ENCODE data around the gene ETV3L.

- TF ChIP-seq EZH2 (IDR thresholded peaks at IDR 0.05; ENCODE audit: borderline replicate concordance, low read depth, low read length, severe bottlenecking) = no peak
- TF ChIP-seq, protein P1, sequence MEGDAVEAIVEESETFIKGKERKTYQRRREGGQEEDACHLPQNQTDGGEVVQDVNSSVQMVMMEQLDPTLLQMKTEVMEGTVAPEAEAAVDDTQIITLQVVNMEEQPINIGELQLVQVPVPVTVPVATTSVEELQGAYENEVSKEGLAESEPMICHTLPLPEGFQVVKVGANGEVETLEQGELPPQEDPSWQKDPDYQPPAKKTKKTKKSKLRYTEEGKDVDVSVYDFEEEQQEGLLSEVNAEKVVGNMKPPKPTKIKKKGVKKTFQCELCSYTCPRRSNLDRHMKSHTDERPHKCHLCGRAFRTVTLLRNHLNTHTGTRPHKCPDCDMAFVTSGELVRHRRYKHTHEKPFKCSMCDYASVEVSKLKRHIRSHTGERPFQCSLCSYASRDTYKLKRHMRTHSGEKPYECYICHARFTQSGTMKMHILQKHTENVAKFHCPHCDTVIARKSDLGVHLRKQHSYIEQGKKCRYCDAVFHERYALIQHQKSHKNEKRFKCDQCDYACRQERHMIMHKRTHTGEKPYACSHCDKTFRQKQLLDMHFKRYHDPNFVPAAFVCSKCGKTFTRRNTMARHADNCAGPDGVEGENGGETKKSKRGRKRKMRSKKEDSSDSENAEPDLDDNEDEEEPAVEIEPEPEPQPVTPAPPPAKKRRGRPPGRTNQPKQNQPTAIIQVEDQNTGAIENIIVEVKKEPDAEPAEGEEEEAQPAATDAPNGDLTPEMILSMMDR (IDR thresholded peaks at IDR 0.05; ENCODE audit: borderline replicate concordance, extremely low read depth, low read length, poor library complexity, severe bottlenecking) = no peak
Observed at GRCh38 chr1:157056269-157056668, 43.3 kb downstream of the ETV3L start.

Data from DND-41 (cell line).